ENCODE data around the gene CPAMD8. TPM values are rescaled to one million over a fixed set of nuclear protein-coding genes. Genes with fewer than 3 reads are reported as not detected.

Gene CPAMD8
- total RNA-seq: 10 to 100 TPM in 1 of 4 donors, 1 to 10 TPM in 3; 2.4 to 14.4 (median 5.1) TPM
- polyA plus RNA-seq: 1 to 10 TPM in 2 of 3 donors, under 1 TPM in 1; 0.60 to 2.3 (median 1.8) TPM

DNA sequence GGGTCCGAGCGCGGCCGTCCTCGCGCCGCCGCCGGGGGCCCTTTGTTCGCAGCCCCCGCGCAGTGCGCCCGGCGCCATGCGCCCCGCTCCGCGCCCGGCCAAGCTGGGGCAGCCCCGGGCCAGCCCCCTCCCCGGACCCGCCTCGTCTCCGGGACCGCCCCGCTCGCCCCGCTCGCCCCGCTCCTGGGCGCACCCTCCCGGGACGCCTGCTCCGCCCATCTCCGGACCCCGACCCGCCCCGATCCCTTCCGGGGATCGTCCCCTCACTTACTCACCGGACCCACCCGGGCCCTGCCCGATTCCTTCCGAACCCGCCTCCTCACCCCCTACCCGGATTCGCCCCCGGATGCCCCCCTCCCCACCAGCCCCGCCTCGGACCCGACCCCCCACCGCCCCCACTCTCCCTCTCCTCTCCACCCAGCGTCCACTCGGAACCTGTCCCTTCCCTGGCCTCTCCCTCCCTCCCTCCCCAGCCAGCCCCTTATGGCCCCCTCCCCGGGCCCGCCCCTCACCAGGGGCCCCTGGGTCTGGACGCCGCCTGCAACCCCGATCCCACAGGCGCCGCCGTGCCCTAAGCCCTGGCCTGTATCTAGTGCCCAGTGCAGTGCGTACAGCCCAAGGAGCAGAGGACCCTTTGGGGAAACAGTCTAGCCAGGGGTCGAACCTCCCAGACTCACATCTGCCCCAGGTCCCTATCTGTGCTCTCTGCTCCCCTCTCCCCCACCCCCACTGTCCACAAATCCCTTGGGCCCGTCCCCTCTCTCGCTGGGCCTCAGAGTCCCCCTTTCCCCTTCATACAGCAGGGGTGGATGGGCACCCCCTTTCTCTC is at the start of gene CPAMD8:
Gene CPAMD8, minus strand, starts transcription at position 105 of the 829 bp plus-strand sequence. CDS start 168 bp downstream, outside the sequence.
- WGBS, 2 donors: 8 to 9% methylated on average over 67 of the region's 67 CpGs
- no peak for TF ChIP-seq POLR2A (IDR thresholded peaks at IDR 0.05)
- no peak for TF ChIP-seq EP300 (IDR thresholded peaks at IDR 0.05)
- TF ChIP-seq POLR2AphosphoS5 (IDR thresholded peaks at IDR 0.05): no peak
- TF ChIP-seq, protein P1, sequence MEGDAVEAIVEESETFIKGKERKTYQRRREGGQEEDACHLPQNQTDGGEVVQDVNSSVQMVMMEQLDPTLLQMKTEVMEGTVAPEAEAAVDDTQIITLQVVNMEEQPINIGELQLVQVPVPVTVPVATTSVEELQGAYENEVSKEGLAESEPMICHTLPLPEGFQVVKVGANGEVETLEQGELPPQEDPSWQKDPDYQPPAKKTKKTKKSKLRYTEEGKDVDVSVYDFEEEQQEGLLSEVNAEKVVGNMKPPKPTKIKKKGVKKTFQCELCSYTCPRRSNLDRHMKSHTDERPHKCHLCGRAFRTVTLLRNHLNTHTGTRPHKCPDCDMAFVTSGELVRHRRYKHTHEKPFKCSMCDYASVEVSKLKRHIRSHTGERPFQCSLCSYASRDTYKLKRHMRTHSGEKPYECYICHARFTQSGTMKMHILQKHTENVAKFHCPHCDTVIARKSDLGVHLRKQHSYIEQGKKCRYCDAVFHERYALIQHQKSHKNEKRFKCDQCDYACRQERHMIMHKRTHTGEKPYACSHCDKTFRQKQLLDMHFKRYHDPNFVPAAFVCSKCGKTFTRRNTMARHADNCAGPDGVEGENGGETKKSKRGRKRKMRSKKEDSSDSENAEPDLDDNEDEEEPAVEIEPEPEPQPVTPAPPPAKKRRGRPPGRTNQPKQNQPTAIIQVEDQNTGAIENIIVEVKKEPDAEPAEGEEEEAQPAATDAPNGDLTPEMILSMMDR (IDR thresholded peaks at IDR 0.05): no peak
- H3K4me1 ChIP-seq: peaks cover 0 to 7% (median 0%) of the 10 kb centered on the region in 4 donors
- H3K27ac ChIP-seq: no peak within 1 kb of the TSS
- H3K4me3 ChIP-seq: peak within 1 kb of the TSS in 1 of 4 donors; percentile 16
- H3K9me3 ChIP-seq: peaks cover 0 to 16% (median 7%) of the 10 kb centered on the region in 4 donors
- no peak for DNase-seq
- H3K36me3 ChIP-seq: no peaks in the 10 kb centered on the region
- intact Hi-C loops (cut with DNase I): no loop called here
- peaks cover 26 to 66% (median 42%) of the 10 kb centered on the region in 3 donors for H3K27me3 ChIP-seq

- Histone ChIP-seq H3K27ac (peak overlapping the region; percentile 87 to 96 (median 92)), H3K27me3 (no peaks in the 10 kb centered on the region), H3K4me1 (peaks cover 0 to 60% (median 47%) of the 10 kb centered on the region in 4 donors), H3K36me3 (peaks cover 0 to 5% (median 0%) of the 10 kb centered on the region in 4 donors), H3K4me3 (peak overlapping the region; percentile 76 to 91 (median 84)), H3K9me3 (no peaks in the 10 kb centered on the region)
- intact Hi-C loops (cut with DNase I): loop anchor here (1.0 to 2.0 kb wide), 2 partner anchors 59 to 150 kb away; partner anchors contain the start of gene OCEL1
- WGBS, 2 donors: 1% methylated on average over 43 of the region's 43 CpGs
- TF ChIP-seq POLR2AphosphoS5 (IDR thresholded peaks at IDR 0.05) (peak in 1 of 4 donors; percentile 1), POLR2A (IDR thresholded peaks at IDR 0.05) (no peak)
- DNase-seq: peak; percentile 79
These were observed 49.4 kb upstream of the CPAMD8 start for GRCh38 chr19:17075864-17076542.

GRCh38 chr19:17075035-17075863 is 48.6 kb upstream of the CPAMD8 start, which contains the start of the genes HAUS8 and MYO9B:
Gene HAUS8 (minus strand): TSS chr19:17075452. CDS start chr19:17075422, 30 bp downstream.
Gene MYO9B (plus strand): TSS chr19:17075777. CDS start chr19:17101718, 25,941 bp downstream.
- peaks cover 0 to 53% (median 43%) of the 10 kb centered on the region in 4 donors for H3K4me1 ChIP-seq
- intact Hi-C loops (cut with DNase I): loop anchor here (1.0 kb wide), 1 partner anchor 151 kb away; the partner anchor contains the start of gene OCEL1

DNA sequence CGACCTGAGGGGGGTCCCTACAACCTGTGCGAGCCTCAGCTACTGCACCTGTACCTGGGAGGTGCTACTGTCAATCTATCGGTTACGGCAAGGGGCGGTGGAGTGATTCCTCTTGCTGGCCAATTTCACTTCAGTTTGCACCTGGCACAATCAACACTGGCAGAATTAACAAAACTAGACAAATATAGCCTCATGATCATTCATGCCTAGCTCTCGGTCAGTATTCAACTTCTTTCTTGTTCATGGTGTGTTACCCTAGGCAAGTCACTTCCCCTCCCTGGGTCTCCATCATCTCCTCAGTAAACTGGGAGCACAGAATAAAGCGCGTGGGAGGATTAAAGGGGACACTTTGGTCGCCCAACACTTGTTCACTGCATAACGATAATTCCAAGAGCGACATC is 48.0 kb upstream of the CPAMD8 start:
- Histone ChIP-seq H3K4me1 (peaks cover 0 to 47% (median 41%) of the 10 kb centered on the region in 4 donors), H3K9me3 (no peaks in the 10 kb centered on the region), H3K4me3 (peak overlapping the region; percentile 60 to 90 (median 76)), H3K27me3 (no peaks in the 10 kb centered on the region), H3K36me3 (peaks cover 0 to 14% (median 0%) of the 10 kb centered on the region in 4 donors), H3K27ac (peak overlapping the region; percentile 87 to 95 (median 90))
- TF ChIP-seq POLR2AphosphoS5 (IDR thresholded peaks at IDR 0.05) (no peak), POLR2A (IDR thresholded peaks at IDR 0.05) (no peak), EP300 (IDR thresholded peaks at IDR 0.05) (no peak)
- TF ChIP-seq, protein P1 (IDR thresholded peaks at IDR 0.05): no peak
- DNase-seq: no peak
- intact Hi-C loops (cut with DNase I): loop anchor here (1.0 kb wide), 1 partner anchor 152 kb away; the partner anchor contains the start of gene OCEL1
- 3 to 10% methylated on average over 11 of the region's 11 CpGs for WGBS, 2 donors

More at GRCh38 chr19:17075035-17075863, 48.6 kb upstream of the CPAMD8 start, which contains the start of the genes HAUS8 and MYO9B:
- DNase-seq: peak; percentile 100
- no peaks in the 10 kb centered on the region for H3K9me3 ChIP-seq
- peaks cover 0 to 12% (median 0%) of the 10 kb centered on the region in 4 donors for H3K36me3 ChIP-seq
- no peaks in the 10 kb centered on the region for H3K27me3 ChIP-seq
- WGBS, 2 donors: 0% methylated on average over 103 of the region's 103 CpGs
- TF ChIP-seq POLR2A (IDR thresholded peaks at IDR 0.05) (peak in 1 of 2 donors; percentile 20), EP300 (IDR thresholded peaks at IDR 0.05) (no peak), POLR2AphosphoS5 (IDR thresholded peaks at IDR 0.05) (peak; percentile 66 to 87 (median 72))
- TF ChIP-seq, protein P1 (IDR thresholded peaks at IDR 0.05): no peak
- H3K4me3 ChIP-seq: peak within 1 kb of the TSS; percentile 76 to 91 (median 84)
- peak within 1 kb of the TSS; percentile 87 to 96 (median 93) for H3K27ac ChIP-seq
